Thyroid gland (tissue), 4 donors: Measurements from ENCODE around the gene TSPAN17. TPM values are rescaled to one million over a fixed set of nuclear protein-coding genes. Genes with fewer than 3 reads are reported as not detected.

Experiments
- DNase-seq, 2 donors: peaks; one replicate each; pipeline ENCODE4 v3.0.0-alpha.2; 2019
- H3K27ac ChIP-seq, 3 donors: fragments of 200-600 bp; sonication (generic); 1 replicate in 2 of 3; 2 replicates in 1 of 3; pipeline ENCODE4 v1.5.1; 2016 to 2019; ENCODE audit warnings: mild to moderate bottlenecking in 1 of 3, moderate library complexity in 1 of 3
- H3K27me3 ChIP-seq: fragments of 200-600 bp; sonication (generic); one replicate; pipeline ENCODE4 v1.5.1; 2019
- H3K36me3 ChIP-seq, 2 donors: fragments of 200-600 bp; sonication (generic); one replicate each; pipeline ENCODE4 v1.5.1; 2016 to 2019
- H3K4me1 ChIP-seq, 2 donors: fragments of 200-600 bp; sonication (generic); one replicate each; pipeline ENCODE4 v1.5.1; 2017 to 2019
- H3K4me3 ChIP-seq, 3 donors: fragments of 200-600 bp; sonication (generic); replicated peaks in 1 of 3; 1 replicate in 2 of 3; 2 replicates in 1 of 3; pipeline ENCODE4 v1.5.1; 2016; ENCODE audit warnings: mild to moderate bottlenecking in 1 of 3
- H3K9me3 ChIP-seq: fragments of 200-600 bp; sonication (generic); one replicate; pipeline ENCODE4 v1.5.1; 2017
- CTCF ChIP-seq, 6 experiments: fragments of 200-600 bp in 3 of 6; fragments of 450-650 bp in 3 of 6; sonication (generic) in 3 of 6; IDR thresholded peaks; one replicate each; pipeline ENCODE4 v1.5.1; 2016 to 2019; ENCODE audit warnings: antibody characterized with exemption in 6 of 6, mild to moderate bottlenecking in 2 of 6, inconsistent platforms in 1 of 6, moderate library complexity in 1 of 6
- POLR2A ChIP-seq, 2 donors: fragments of 450-650 bp; IDR thresholded peaks; one replicate each; pipeline ENCODE4 v1.6.1; 2017; ENCODE audit warnings: antibody characterized with exemption in 2 of 2, mild to moderate bottlenecking in 2 of 2, moderate library complexity in 1 of 2
- WGBS, 2 donors: methylation state at CpG; one replicate each; pipeline ENCODE4 v1.1.5; 2017; 5-methylcytosine and 5-hydroxymethylcytosine counted together
- intact Hi-C: fragments of 100-400 bp; cut with DNase I; formaldehyde crosslinking; loops from one replicate; pipeline ENCODE4 v1.15.1; 2023
- total RNA-seq, 4 donors: library from RNA; depleted of rRNA; stranded (reverse); fragments of >200 nt; gene quantifications; one replicate each; pipeline ENCODE4 v1.2.3, GENCODE V29; 2016

The TSPAN17 gene
- total RNA-seq, 4 donors from 2014 or later = 18.9 to 24.7 (median 21.0) TPM

- whole genome bisulfite sequencing, 2 donors = 26 to 34% methylated on average over 6 of the region's 6 CpGs
Measured at GRCh38 chr5:176664479-176664878, 17.2 kb downstream of the TSPAN17 start.

GRCh38 chr5:176664886-176665285 is 17.6 kb downstream of the TSPAN17 start:
- Histone ChIP-seq H3K36me3 (no peaks in the 10 kb centered on the region), H3K4me1 (peaks cover 0 to 5% of the 10 kb centered on the region in 2 donors), H3K4me3 (no peak overlapping the region), H3K27me3 (no peaks in the 10 kb centered on the region), H3K9me3 (no peaks in the 10 kb centered on the region), H3K27ac (no peak overlapping the region)
- TF ChIP-seq POLR2A (IDR thresholded peaks at IDR 0.05) (no peak), CTCF (IDR thresholded peaks at IDR 0.05) (no peak)
- intact Hi-C loops = no loop called here
- no peak for DNase-seq
- WGBS, 2 donors = 21 to 41% methylated on average over 9 to 11 of the region's 19 CpGs

More at GRCh38 chr5:176664479-176664878, 17.2 kb downstream of the TSPAN17 start:
- H3K4me1 ChIP-seq = peaks cover 0 to 5% of the 10 kb centered on the region in 2 donors
- H3K27me3 ChIP-seq = no peaks in the 10 kb centered on the region
- no peaks in the 10 kb centered on the region for H3K9me3 ChIP-seq
- H3K36me3 ChIP-seq = no peaks in the 10 kb centered on the region
- intact Hi-C loops = no loop called here
- TF ChIP-seq CTCF (IDR thresholded peaks at IDR 0.05) (no peak), POLR2A (IDR thresholded peaks at IDR 0.05) (no peak)
- no peak overlapping the region for H3K4me3 ChIP-seq
- H3K27ac ChIP-seq = no peak overlapping the region
- DNase-seq = no peak

- Histone ChIP-seq H3K9me3 (no peaks in the 10 kb centered on the region), H3K27ac (no peak overlapping the region), H3K27me3 (no peaks in the 10 kb centered on the region), H3K4me1 (peaks cover 0 to 5% of the 10 kb centered on the region in 2 donors), H3K36me3 (no peaks in the 10 kb centered on the region), H3K4me3 (no peak overlapping the region)
- intact Hi-C loops = no loop called here
- no peak for TF ChIP-seq POLR2A (IDR thresholded peaks at IDR 0.05)
- no peak for TF ChIP-seq CTCF (IDR thresholded peaks at IDR 0.05)
- WGBS, 2 donors = 84 to 87% methylated on average over 6 of the region's 6 CpGs
- no peak for DNase-seq
Measured at GRCh38 chr5:176665517-176665916, 18.2 kb downstream of the TSPAN17 start.

- Histone ChIP-seq H3K27me3 (no peaks in the 10 kb centered on the region), H3K9me3 (no peaks in the 10 kb centered on the region), H3K27ac (no peak overlapping the region), H3K36me3 (no peaks in the 10 kb centered on the region), H3K4me1 (no peaks in the 10 kb centered on the region), H3K4me3 (no peak overlapping the region)
- DNase-seq = no peak
- WGBS, 2 donors = 63 to 69% methylated on average over 7 of the region's 7 CpGs
- intact Hi-C loops = no loop called here
- TF ChIP-seq CTCF (IDR thresholded peaks at IDR 0.05) (no peak), POLR2A (IDR thresholded peaks at IDR 0.05) (no peak)
Measured at GRCh38 chr5:176667637-176668036, 20.4 kb downstream of the TSPAN17 start.

- Histone ChIP-seq H3K4me1 (no peaks in the 10 kb centered on the region), H3K27me3 (no peaks in the 10 kb centered on the region), H3K27ac (no peak overlapping the region), H3K4me3 (no peak overlapping the region), H3K36me3 (no peaks in the 10 kb centered on the region), H3K9me3 (no peaks in the 10 kb centered on the region)
- 73 to 81% methylated on average over 8 of the region's 8 CpGs for WGBS, 2 donors
- TF ChIP-seq POLR2A (IDR thresholded peaks at IDR 0.05) (no peak), CTCF (IDR thresholded peaks at IDR 0.05) (no peak)
- intact Hi-C loops = no loop called here
- DNase-seq = no peak
Measured at GRCh38 chr5:176670449-176670848, 23.2 kb downstream of the TSPAN17 start.
